GM23338 (cell line): ENCODE results near the gene ZNF202. TPM values are rescaled to one million over a fixed set of nuclear protein-coding genes. Genes with fewer than 3 reads are reported as not detected.

Experiments used
- ATAC-seq: fragments of 200-7000 bp; cut with Tn5 transposase; 3 replicates; pipeline ENCODE4 v1.9.1; 2020
- DNase-seq: peaks from one replicate; pipeline ENCODE4 v3.0.0-alpha.2; 2015; ENCODE audit warnings: low spot score
- H2AFZ ChIP-seq: fragments of 200-600 bp; sonication (generic); 2 replicates; pipeline ENCODE4 v1.8.0; 2016; ENCODE audit warnings: antibody characterized with exemption, mild to moderate bottlenecking, moderate library complexity
- H3F3A ChIP-seq: fragments of 200-600 bp; sonication (generic); replicated peaks from 2 replicates; pipeline ENCODE4 v1.8.0; 2017; ENCODE audit warnings: antibody characterized with exemption, mixed run types, low read depth
- H3K27ac ChIP-seq: fragments of 200-600 bp; sonication (generic); 2 replicates; pipeline ENCODE4 v1.6.1; 2016; ENCODE audit warnings: low read depth
- H3K27me3 ChIP-seq: fragments of 200-600 bp; sonication (generic); 2 replicates; pipeline ENCODE4 v1.8.0; 2016; ENCODE audit warnings: mild to moderate bottlenecking, mixed run types, moderate library complexity; ENCODE audit not compliant: insufficient read depth
- H3K36me3 ChIP-seq: fragments of 200-600 bp; sonication (generic); 2 replicates; pipeline ENCODE4 v1.8.0; 2016; ENCODE audit warnings: mild to moderate bottlenecking; ENCODE audit not compliant: insufficient read depth
- H3K4me1 ChIP-seq: fragments of 200-600 bp; sonication (generic); 2 replicates; pipeline ENCODE4 v1.8.0; 2016; ENCODE audit warnings: mild to moderate bottlenecking, moderate library complexity; ENCODE audit not compliant: insufficient read depth
- H3K4me2 ChIP-seq: fragments of 200-600 bp; sonication (generic); 2 replicates; pipeline ENCODE4 v1.7.1; 2017; ENCODE audit warnings: mixed run types
- H3K4me3 ChIP-seq: fragments of 200-600 bp; sonication (generic); 2 replicates; pipeline ENCODE4 v1.6.1; 2016; ENCODE audit warnings: mixed run types
- H3K79me2 ChIP-seq: fragments of 200-600 bp; sonication (generic); replicated peaks from 2 replicates; pipeline ENCODE4 v1.8.0; 2017; ENCODE audit warnings: mild to moderate bottlenecking; ENCODE audit not compliant: insufficient read depth
- H3K9me2 ChIP-seq: fragments of 200-600 bp; sonication (generic); 2 replicates; pipeline ENCODE4 v1.8.0; 2017; ENCODE audit not compliant: insufficient read depth
- H4K20me1 ChIP-seq: fragments of 200-600 bp; sonication (generic); replicated peaks from 2 replicates; pipeline ENCODE4 v1.8.0; 2017; ENCODE audit warnings: mild to moderate bottlenecking; ENCODE audit not compliant: insufficient read depth
- H3K27ac Mint-ChIP-seq: 2 replicates; pipeline ENCODE4 v1.8.0; 2020; ENCODE audit warnings: inconsistent platforms, mild to moderate bottlenecking, moderate library complexity, mixed read lengths
- H3K27me3 Mint-ChIP-seq: 3 replicates; pipeline ENCODE4 v1.8.0; 2022; ENCODE audit warnings: low read depth, mild to moderate bottlenecking, moderate library complexity, mixed read lengths, inconsistent platforms; ENCODE audit not compliant: insufficient read depth, poor library complexity
- H3K36me3 Mint-ChIP-seq: 3 replicates; pipeline ENCODE4 v1.8.0; 2021; ENCODE audit warnings: low read depth, mild to moderate bottlenecking, inconsistent platforms, moderate library complexity, mixed read lengths
- H3K4me1 Mint-ChIP-seq: 3 replicates; pipeline ENCODE4 v1.8.0; 2020; ENCODE audit warnings: mild to moderate bottlenecking, inconsistent platforms, mixed read lengths
- H3K4me3 Mint-ChIP-seq: 3 replicates; pipeline ENCODE4 v1.8.0; 2021; ENCODE audit warnings: moderate library complexity, mild to moderate bottlenecking, inconsistent platforms, mixed read lengths
- H3K9me3 Mint-ChIP-seq: 3 replicates; pipeline ENCODE4 v1.8.0; 2020; ENCODE audit warnings: moderate library complexity, mild to moderate bottlenecking, inconsistent platforms, mixed read lengths
- CREB1 ChIP-seq: fragments of 250-450 bp; sonication (Bioruptor Pico); IDR thresholded peaks from 2 replicates; pipeline ENCODE4 v1.5.0; 2020; ENCODE audit warnings: low read depth, mild to moderate bottlenecking, moderate library complexity
- ETS1 ChIP-seq: IDR thresholded peaks from 2 replicates; pipeline ENCODE4 v1.6.1; 2016; ENCODE audit warnings: antibody characterized with exemption
- EZH2phosphoT487 ChIP-seq: fragments of 200-600 bp; sonication (generic); IDR thresholded peaks from one replicate; pipeline ENCODE4 v1.8.1; 2018; ENCODE audit warnings: antibody characterized with exemption; ENCODE audit not compliant: unreplicated experiment
- NANOG ChIP-seq: IDR thresholded peaks from 2 replicates; pipeline ENCODE4 v1.6.1; 2016; ENCODE audit warnings: antibody characterized with exemption, borderline replicate concordance
- POLR2AphosphoS5 ChIP-seq: IDR thresholded peaks from 2 replicates; pipeline ENCODE4 v1.6.1; 2016; ENCODE audit warnings: antibody characterized with exemption, low read depth
- REST ChIP-seq: IDR thresholded peaks from one replicate; pipeline ENCODE4 v1.6.1; 2018; ENCODE audit warnings: antibody characterized with exemption; ENCODE audit not compliant: unreplicated experiment
- STAT1 ChIP-seq: IDR thresholded peaks from one replicate; pipeline ENCODE4 v1.6.1; 2016; ENCODE audit warnings: antibody characterized with exemption; ENCODE audit not compliant: unreplicated experiment
- ZNF114 ChIP-seq: fragments of 250-450 bp; sonication (Bioruptor Pico); IDR thresholded peaks from 2 replicates; pipeline ENCODE4 v1.5.0; 2020; ENCODE audit warnings: mild to moderate bottlenecking, moderate library complexity
- ZNF331 ChIP-seq: fragments of 250-450 bp; sonication (Bioruptor Pico); IDR thresholded peaks from 2 replicates; pipeline ENCODE4 v1.5.0; 2020; ENCODE audit warnings: low read depth, mild to moderate bottlenecking, moderate library complexity
- ZNF462 ChIP-seq: fragments of 250-450 bp; sonication (Bioruptor Pico); IDR thresholded peaks from 2 replicates; pipeline ENCODE4 v1.5.0; 2020; ENCODE audit warnings: mild to moderate bottlenecking, moderate library complexity
- polyA plus RNA-seq: library from polyadenylated mRNA; unstranded; fragments of >200 nt; fragmentation: Nextera tagmentation; extraction: Ambion mirVana; gene quantifications from 2 replicates; pipeline ENCODE4 v1.2.1, GENCODE V29; 2016
- total RNA-seq: library from RNA; depleted of rRNA; stranded (reverse); fragments of >200 nt; shearing (Covaris generic); gene quantifications from 2 replicates; pipeline ENCODE4 v1.2.3, GENCODE V29; 2014

Gene ZNF202
- total and polyA plus RNA-seq, 2 experiments from 2014 or later: 18.2 to 36.7 TPM

- peaks cover 58% of the 10 kb centered on the region for H3K4me1 Mint-ChIP-seq
- H3K4me1 ChIP-seq: peaks cover 59% of the 10 kb centered on the region
- H3K27me3 Mint-ChIP-seq: no peaks in the 10 kb centered on the region
- H3K79me2 ChIP-seq: no peaks in the 10 kb centered on the region
- H3K27me3 ChIP-seq: no peaks in the 10 kb centered on the region
- peak overlapping the region; percentile 44 for H3K4me2 ChIP-seq
- no peaks in the 10 kb centered on the region for H3K36me3 ChIP-seq
- no peaks in the 10 kb centered on the region for H4K20me1 ChIP-seq
- H3K9me2 ChIP-seq: no peaks in the 10 kb centered on the region
- no peak for TF ChIP-seq STAT1
- H3K4me3 Mint-ChIP-seq: peak overlapping the region; percentile 21
- H3K9me3 Mint-ChIP-seq: peaks cover 9% of the 10 kb centered on the region
- DNase-seq (peak; percentile 16), ATAC-seq (peak; percentile 38)
- H3K27ac Mint-ChIP-seq: peak overlapping the region; percentile 99
- H3K27ac ChIP-seq: peak overlapping the region; percentile 97
- 0 out of 2 replicates have a peak overlapping the region, but pooled peaks have one; percentile 2 for H3K4me3 ChIP-seq
- no peak overlapping the region for H2AFZ ChIP-seq
- peaks cover 7% of the 10 kb centered on the region; the same call in 1 of the 2 replicates for H3F3A ChIP-seq
- peaks cover 20% of the 10 kb centered on the region for H3K36me3 Mint-ChIP-seq
Measured at GRCh38 chr11:123775715-123776549, 34.5 kb upstream of the ZNF202 start.

- Mint-ChIP-seq H3K27me3 (no peaks in the 10 kb centered on the region), H3K36me3 (peaks cover 23% of the 10 kb centered on the region), H3K27ac (peak overlapping the region; percentile 97), H3K4me3 (no peak overlapping the region), H3K9me3 (peaks cover 11% of the 10 kb centered on the region), H3K4me1 (peaks cover 54% of the 10 kb centered on the region)
- Histone ChIP-seq H3K4me1 (peaks cover 56% of the 10 kb centered on the region), H3K9me2 (no peaks in the 10 kb centered on the region), H3K36me3 (no peaks in the 10 kb centered on the region), H3K4me3 (no peak overlapping the region), H4K20me1 (no peaks in the 10 kb centered on the region), H3F3A (peaks cover 7% of the 10 kb centered on the region; the same call in 1 of the 2 replicates), H3K4me2 (peak overlapping the region; percentile 44; the same call in 1 of the 2 replicates), H2AFZ (no peak overlapping the region), H3K79me2 (no peaks in the 10 kb centered on the region), H3K27me3 (no peaks in the 10 kb centered on the region), H3K27ac (peak overlapping the region; percentile 97)
- DNase-seq (peak; percentile 88), ATAC-seq (peak; percentile 96)
- TF ChIP-seq REST: no peak
- TF ChIP-seq EZH2phosphoT487: no peak
- no peak for TF ChIP-seq ZNF331 (CRISPR knock-in tag)
- TF ChIP-seq ZNF114: no peak; the same call in 1 of the 2 replicates
- TF ChIP-seq STAT1: no peak
- TF ChIP-seq ZNF462 (CRISPR knock-in tag): peak; percentile 85
- TF ChIP-seq NANOG: peak; percentile 62; the same call in 1 of the 2 replicates
- peak; percentile 79 for TF ChIP-seq CREB1
- no peak for TF ChIP-seq POLR2AphosphoS5
- TF ChIP-seq ETS1: peak; percentile 68; the same call in 1 of the 2 replicates
Measured at GRCh38 chr11:123775289-123775688, 33.8 kb upstream of the ZNF202 start.
